Measurements from ENCODE around the gene TAF12.

DNA sequence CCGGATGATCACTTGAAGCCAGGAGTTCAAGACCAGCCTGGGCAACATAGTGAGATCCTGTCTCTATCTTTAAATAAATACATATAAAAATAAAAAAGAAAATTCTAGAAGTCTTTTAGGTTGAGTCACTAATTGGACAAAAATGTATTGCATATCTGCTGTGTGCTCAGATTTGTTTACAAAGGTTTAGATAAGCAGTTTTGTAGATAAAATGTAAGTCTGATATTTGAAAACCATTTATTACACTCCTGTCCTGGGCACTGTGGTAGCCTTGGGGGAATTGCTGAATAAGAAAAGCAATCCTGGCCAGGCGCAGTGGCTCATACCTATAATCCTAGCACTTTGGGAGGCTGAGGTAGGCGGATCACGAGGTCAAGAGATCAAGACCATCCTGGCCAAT, 37.3 kb upstream of the TAF12 start:
- TF ChIP-seq CTCF (IDR thresholded peaks at IDR 0.05; ENCODE audit: low read depth, low read length, missing input control) (no peak), RAD21 (IDR thresholded peaks at IDR 0.05) (no peak), REST (IDR thresholded peaks at IDR 0.05) (no peak), JUND (IDR thresholded peaks at IDR 0.05) (no peak), FOXA2 (IDR thresholded peaks at IDR 0.05) (no peak), SP1 (IDR thresholded peaks at IDR 0.05) (no peak), HNF4A (conservative IDR thresholded peaks at IDR 0.05) (no peak), GABPA (IDR thresholded peaks at IDR 0.05 in 1 of 2, conservative IDR thresholded peaks at IDR 0.05 in 1 of 2) (no peak), YY1 (IDR thresholded peaks at IDR 0.05) (no peak), TAF1 (conservative IDR thresholded peaks at IDR 0.05) (no peak), RXRA (IDR thresholded peaks at IDR 0.05) (no peak)
- TF ChIP-seq, protein P1, sequence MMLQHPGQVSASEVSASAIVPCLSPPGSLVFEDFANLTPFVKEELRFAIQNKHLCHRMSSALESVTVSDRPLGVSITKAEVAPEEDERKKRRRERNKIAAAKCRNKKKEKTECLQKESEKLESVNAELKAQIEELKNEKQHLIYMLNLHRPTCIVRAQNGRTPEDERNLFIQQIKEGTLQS (IDR thresholded peaks at IDR 0.05): no peak
- TF ChIP-seq, protein P2, sequence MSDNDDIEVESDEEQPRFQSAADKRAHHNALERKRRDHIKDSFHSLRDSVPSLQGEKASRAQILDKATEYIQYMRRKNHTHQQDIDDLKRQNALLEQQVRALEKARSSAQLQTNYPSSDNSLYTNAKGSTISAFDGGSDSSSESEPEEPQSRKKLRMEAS (IDR thresholded peaks at IDR 0.05): no peak
- TF ChIP-seq, protein P3, sequence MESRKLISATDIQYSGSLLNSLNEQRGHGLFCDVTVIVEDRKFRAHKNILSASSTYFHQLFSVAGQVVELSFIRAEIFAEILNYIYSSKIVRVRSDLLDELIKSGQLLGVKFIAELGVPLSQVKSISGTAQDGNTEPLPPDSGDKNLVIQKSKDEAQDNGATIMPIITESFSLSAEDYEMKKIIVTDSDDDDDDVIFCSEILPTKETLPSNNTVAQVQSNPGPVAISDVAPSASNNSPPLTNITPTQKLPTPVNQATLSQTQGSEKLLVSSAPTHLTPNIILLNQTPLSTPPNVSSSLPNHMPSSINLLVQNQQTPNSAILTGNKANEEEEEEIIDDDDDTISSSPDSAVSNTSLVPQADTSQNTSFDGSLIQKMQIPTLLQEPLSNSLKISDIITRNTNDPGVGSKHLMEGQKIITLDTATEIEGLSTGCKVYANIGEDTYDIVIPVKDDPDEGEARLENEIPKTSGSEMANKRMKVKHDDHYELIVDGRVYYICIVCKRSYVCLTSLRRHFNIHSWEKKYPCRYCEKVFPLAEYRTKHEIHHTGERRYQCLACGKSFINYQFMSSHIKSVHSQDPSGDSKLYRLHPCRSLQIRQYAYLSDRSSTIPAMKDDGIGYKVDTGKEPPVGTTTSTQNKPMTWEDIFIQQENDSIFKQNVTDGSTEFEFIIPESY (IDR thresholded peaks at IDR 0.05): no peak

All from liver (tissue), 3 donors.